Fibroblast of lung (primary cell): Measurements from ENCODE around the gene OR4C5. TPM values are rescaled to one million over a fixed set of nuclear protein-coding genes. Genes with fewer than 3 reads are reported as not detected.
"Not testable (repeated sequence)": the region's sequence is repeated elsewhere in the genome, so short reads cannot be mapped to it uniquely, and the experiment has no call there.

Source experiments
- DNase-seq, 2 donors: peaks; one replicate each; pipeline versions ENCODE4 v3.0.0 to v3.0.0-alpha.2; 2010; ENCODE audit warnings: low read depth in 2 of 2
- H2AFZ ChIP-seq: 2 replicates; pipeline ENCODE4 v1.5.1; 2012; ENCODE audit warnings: low read length, control low read depth, inconsistent platforms
- H3K27ac ChIP-seq: 2 replicates; pipeline ENCODE4 v1.5.1; 2011; ENCODE audit warnings: low read length, control low read depth; ENCODE audit not compliant: insufficient read depth
- H3K27me3 ChIP-seq: 2 replicates; pipeline ENCODE4 v1.5.1; 2011; ENCODE audit warnings: mild to moderate bottlenecking, low read length; ENCODE audit not compliant: control insufficient read depth, insufficient read depth
- H3K36me3 ChIP-seq: 2 replicates; pipeline ENCODE4 v1.5.1; 2011; ENCODE audit warnings: low read length; ENCODE audit not compliant: control insufficient read depth, insufficient read depth
- H3K4me1 ChIP-seq: 2 replicates; pipeline ENCODE4 v1.5.1; 2011; ENCODE audit warnings: low read length; ENCODE audit not compliant: control insufficient read depth, insufficient read depth; ENCODE audit errors: extremely low read depth
- H3K4me2 ChIP-seq: 2 replicates; pipeline ENCODE4 v1.5.1; 2011; ENCODE audit warnings: low read length, control low read depth; ENCODE audit not compliant: insufficient read depth; ENCODE audit errors: extremely low read depth
- H3K4me3 ChIP-seq, 4 experiments: fragments of 200-600 bp in 1 of 4; sonication (generic) in 1 of 4; replicated peaks in 1 of 4; 2 replicates each; pipeline ENCODE4 v1.5.1; 2011 to 2016; ENCODE audit warnings: low read length in 4 of 4, low read depth in 3 of 4, mild to moderate bottlenecking in 3 of 4, control low read depth in 2 of 4, inconsistent platforms in 1 of 4, mixed read lengths in 1 of 4; ENCODE audit not compliant: insufficient read depth in 1 of 4; ENCODE audit errors: control extremely low read depth in 1 of 4
- H3K79me2 ChIP-seq: 2 replicates; pipeline ENCODE4 v1.5.1; 2012; ENCODE audit warnings: mild to moderate bottlenecking, low read length, inconsistent platforms; ENCODE audit not compliant: control insufficient read depth, insufficient read depth
- H3K9ac ChIP-seq: 2 replicates; pipeline ENCODE4 v1.5.1; 2011; ENCODE audit warnings: mild to moderate bottlenecking, low read length, control low read depth; ENCODE audit not compliant: insufficient read depth
- H3K9me3 ChIP-seq: 2 replicates; pipeline ENCODE4 v1.5.1; 2012; ENCODE audit warnings: low read depth, low read length; ENCODE audit not compliant: control insufficient read depth, insufficient read depth
- H4K20me1 ChIP-seq: 2 replicates; pipeline ENCODE4 v1.5.1; 2011; ENCODE audit warnings: low read length; ENCODE audit not compliant: control insufficient read depth, insufficient read depth; ENCODE audit errors: extremely low read depth
- CTCF ChIP-seq, 2 donors: IDR thresholded peaks in 1 of 2; conservative IDR thresholded peaks in 1 of 2; 1 replicate in 1 of 2; 2 replicates in 1 of 2; pipeline ENCODE4 v1.5.1; 2011 to 2012; ENCODE audit warnings: low read length in 2 of 2, control low read depth in 1 of 2, inconsistent platforms in 1 of 2, low read depth in 1 of 2, mild to moderate bottlenecking in 1 of 2
- EZH2 ChIP-seq: IDR thresholded peaks from 2 replicates; pipeline ENCODE4 v1.5.1; 2012; ENCODE audit warnings: low read length, control low read depth, mild to moderate bottlenecking; ENCODE audit errors: missing control alignments
- polyA plus RNA-seq, 2 donors: library from polyadenylated mRNA; depleted of rRNA in 1 of 2; stranded (reverse) in 1 of 2; unstranded in 1 of 2; fragments of >200 nt; gene quantifications; 2 replicates each; pipeline ENCODE4 v1.2.1, GENCODE V29; 2011 to 2012; ENCODE audit warnings: missing spikeins in 1 of 2
- total RNA-seq: library from RNA; depleted of rRNA; stranded (reverse); fragments of >200 nt; gene quantifications from 2 replicates; pipeline ENCODE4 v1.2.1, GENCODE V29; 2014

OR4C5 gene
- total and polyA plus RNA-seq, 2 donors (not counting 1 experiment from before 2014, with no cell fraction given) = not detected

GRCh38 chr11:48354677-48355076 lies 11.6 kb downstream of the OR4C5 start:
- DNase-seq = no peak
- H3K27me3 ChIP-seq = no peaks in the 10 kb centered on the region
- H3K9ac ChIP-seq = no peak overlapping the region
- H3K4me2 ChIP-seq = no peak overlapping the region
- H3K9me3 ChIP-seq = no peaks in the 10 kb centered on the region
- no peaks in the 10 kb centered on the region for H3K36me3 ChIP-seq
- TF ChIP-seq CTCF (conservative IDR thresholded peaks at IDR 0.05 in 1 of 2, IDR thresholded peaks at IDR 0.05 in 1 of 2; ENCODE audit: low read depth in 1 of 2, low read length in 2 of 2) (no peak), EZH2 (no peak)
- no peaks in the 10 kb centered on the region for H3K4me1 ChIP-seq
- no peaks in the 10 kb centered on the region for H4K20me1 ChIP-seq
- no peaks in the 10 kb centered on the region for H3K79me2 ChIP-seq
- H3K4me3 ChIP-seq = no peak overlapping the region
- no peak overlapping the region for H3K27ac ChIP-seq
- no peak overlapping the region for H2AFZ ChIP-seq

GRCh38 chr11:48354013-48354412 lies 12.3 kb downstream of the OR4C5 start:
- no peak overlapping the region for H3K9ac ChIP-seq
- no peaks in the 10 kb centered on the region for H3K27me3 ChIP-seq
- H3K79me2 ChIP-seq = no peaks in the 10 kb centered on the region
- H3K9me3 ChIP-seq = no peaks in the 10 kb centered on the region
- no peak overlapping the region for H2AFZ ChIP-seq
- H3K4me1 ChIP-seq = no peaks in the 10 kb centered on the region
- H3K4me2 ChIP-seq = no peak overlapping the region
- H4K20me1 ChIP-seq = no peaks in the 10 kb centered on the region
- no peaks in the 10 kb centered on the region for H3K36me3 ChIP-seq
- no peak overlapping the region for H3K27ac ChIP-seq
- TF ChIP-seq EZH2 (no peak), CTCF (conservative IDR thresholded peaks at IDR 0.05 in 1 of 2, IDR thresholded peaks at IDR 0.05 in 1 of 2; ENCODE audit: low read depth in 1 of 2, low read length in 2 of 2) (no peak)
- no peak overlapping the region for H3K4me3 ChIP-seq
- no peak for DNase-seq

GRCh38 chr11:48346286-48346685 lies 20.0 kb downstream of the OR4C5 start:
- not testable (repeated sequence) for H3K27ac ChIP-seq, H3K4me3 ChIP-seq, H3K9ac ChIP-seq, H3K36me3 ChIP-seq, H2AFZ ChIP-seq, H4K20me1 ChIP-seq, H3K4me1 ChIP-seq, DNase-seq, H3K27me3 ChIP-seq, H3K4me2 ChIP-seq, H3K9me3 ChIP-seq, H3K79me2 ChIP-seq

DNA sequence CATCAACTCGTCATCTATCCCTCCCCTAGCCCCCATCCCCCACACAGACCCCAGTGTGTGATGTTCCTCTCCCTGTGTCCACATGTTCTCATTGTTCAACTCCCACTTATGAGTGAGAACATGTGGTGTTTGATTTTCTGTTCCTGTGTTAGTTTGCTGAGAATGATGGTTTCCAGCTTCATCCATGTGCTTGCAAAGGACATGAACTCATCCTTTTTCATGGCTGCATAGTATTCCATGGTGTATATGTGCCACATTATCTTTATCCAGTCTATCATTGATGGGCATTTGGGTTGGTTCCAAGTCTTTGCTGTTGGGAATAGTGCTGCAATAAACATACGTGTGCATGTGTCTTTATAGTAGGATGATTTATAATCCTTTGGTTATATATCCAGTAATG lies 23.8 kb downstream of the OR4C5 start:
- not testable (repeated sequence) for H3K36me3 ChIP-seq, H4K20me1 ChIP-seq, H3K27ac ChIP-seq, DNase-seq, H3K79me2 ChIP-seq, H2AFZ ChIP-seq, H3K9me3 ChIP-seq, H3K27me3 ChIP-seq, H3K9ac ChIP-seq, H3K4me3 ChIP-seq, H3K4me1 ChIP-seq, H3K4me2 ChIP-seq
